GM18870 (cell line): Measurements from ENCODE around the gene PLCB2.

Experiments
- ATAC-seq: cut with Tn5 transposase; IDR thresholded peaks from one replicate; pipeline ENCODE4 v1.9.1; 2021; ENCODE audit warnings: moderate library complexity; ENCODE audit not compliant: unreplicated experiment

Gene PLCB2

DNA sequence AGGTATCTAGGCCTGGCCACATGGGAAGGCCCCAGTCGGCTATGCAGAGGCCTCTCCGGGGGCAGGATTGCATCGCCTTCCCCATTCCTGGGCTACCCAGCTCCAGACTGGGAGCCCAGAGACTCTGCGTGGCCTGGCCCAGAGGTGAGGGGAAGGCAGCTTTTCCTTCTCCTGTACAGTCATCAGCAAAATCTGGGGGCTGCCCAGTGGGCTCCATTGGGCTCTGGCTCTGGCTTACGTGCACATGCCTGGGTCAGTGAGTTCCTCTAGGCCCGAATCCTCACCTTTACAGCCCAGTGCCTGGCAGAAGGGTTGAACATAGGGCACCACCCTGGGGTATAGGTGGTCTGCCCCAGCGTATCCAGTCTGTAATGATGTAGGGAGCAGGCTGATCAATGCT is 20.9 kb downstream of the PLCB2 start:
- ATAC-seq = no peak

DNA sequence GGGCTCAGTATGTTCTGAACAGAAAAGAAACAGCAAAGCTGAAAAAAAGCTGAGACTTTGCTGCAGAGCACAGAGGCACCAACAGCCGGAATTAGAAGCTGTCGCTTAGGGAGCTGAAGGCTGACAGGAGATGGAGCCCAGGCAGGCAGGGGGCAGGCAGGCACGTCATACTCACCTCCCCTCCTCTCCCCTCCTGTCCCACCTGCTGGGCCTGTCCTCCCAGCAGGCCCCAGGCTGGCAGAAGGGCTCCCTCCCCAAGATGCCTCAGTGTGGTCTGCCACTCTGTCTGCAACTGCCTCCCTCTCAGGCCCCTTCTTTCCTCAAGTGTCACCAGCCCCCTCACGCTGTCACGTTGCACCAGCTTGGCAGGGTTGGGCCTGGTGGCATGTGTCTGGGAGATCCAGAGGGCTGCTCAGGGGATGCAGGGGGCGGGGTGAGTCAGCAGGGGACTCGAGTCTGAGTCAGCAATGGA is 21.6 kb downstream of the PLCB2 start:
- no peak for ATAC-seq

DNA sequence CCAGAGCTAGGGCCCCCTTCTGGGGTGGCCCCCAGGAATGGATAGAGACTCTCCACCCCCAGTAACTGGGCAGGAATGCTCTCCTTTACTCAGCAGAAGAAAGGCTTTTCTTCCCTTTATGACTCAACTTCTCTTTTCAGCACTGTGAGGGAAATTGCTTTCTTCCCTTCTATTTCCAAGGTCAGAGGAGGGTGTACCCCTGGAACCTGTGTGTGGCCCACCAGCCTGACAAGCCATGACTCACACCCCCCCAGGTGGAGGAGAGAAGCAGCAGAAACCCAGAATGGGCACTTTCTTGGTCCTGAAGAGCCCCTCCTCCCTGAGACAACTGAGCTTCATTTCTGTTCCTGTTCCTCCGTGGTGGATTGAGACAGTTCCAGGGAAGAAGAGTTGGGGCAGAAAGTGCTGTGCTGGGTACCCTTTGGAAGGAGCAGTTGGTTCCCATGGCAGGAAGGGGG is 22.2 kb downstream of the PLCB2 start:
- ATAC-seq = no peak

DNA sequence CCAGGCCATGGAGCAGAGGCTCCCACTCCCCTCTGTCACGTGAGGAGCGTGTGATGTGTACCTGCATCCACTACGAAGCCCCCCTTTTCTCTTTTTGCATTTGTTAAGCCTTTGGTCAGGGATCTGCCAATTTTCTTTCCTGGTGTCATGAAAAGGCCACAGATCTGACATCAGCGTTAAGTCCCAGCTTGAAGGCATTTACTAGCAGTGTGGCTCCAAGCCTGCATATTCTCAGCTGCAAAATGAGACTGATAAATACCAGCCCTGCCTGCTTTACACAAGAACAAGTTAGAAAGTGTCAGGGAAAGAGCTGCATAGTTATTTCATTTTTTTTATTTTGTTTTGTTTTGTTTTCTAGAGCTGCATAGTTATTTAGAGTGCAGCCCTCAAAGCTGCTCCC is 22.6 kb downstream of the PLCB2 start:
- no peak for ATAC-seq

DNA sequence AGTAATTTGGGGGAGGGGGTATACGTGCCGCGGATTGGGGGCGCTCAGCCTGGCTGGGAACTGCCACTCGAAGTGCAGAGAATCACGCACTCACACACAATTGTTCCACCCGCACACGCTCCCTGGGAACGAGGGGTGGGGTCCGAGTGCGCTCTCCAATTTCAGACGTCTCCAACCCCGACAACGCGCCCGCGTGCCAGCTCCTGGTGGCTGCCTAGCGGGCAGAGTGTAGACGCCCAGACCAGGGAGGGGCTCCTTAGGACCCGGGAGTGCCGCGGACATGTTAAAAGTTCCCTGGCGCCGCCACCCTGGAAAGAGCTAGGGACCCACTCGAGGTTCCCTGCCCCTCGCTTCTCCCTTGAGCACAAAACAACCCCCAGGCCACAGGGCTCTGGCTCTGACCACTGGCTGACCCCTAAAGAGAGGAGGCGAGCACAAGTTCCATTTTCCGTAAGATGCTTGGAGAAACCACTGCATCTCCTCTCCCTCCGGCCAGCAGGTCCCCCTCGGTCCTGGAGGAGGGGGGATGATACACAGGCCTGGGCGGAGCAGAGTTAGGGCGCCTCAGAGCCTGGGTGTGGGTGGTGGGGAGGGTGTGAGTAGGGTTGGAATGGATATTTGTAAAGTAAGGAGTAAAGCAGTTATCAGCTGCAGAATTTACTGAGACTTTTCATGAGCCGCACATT is 24.0 kb downstream of the PLCB2 start:
- no peak for ATAC-seq

DNA sequence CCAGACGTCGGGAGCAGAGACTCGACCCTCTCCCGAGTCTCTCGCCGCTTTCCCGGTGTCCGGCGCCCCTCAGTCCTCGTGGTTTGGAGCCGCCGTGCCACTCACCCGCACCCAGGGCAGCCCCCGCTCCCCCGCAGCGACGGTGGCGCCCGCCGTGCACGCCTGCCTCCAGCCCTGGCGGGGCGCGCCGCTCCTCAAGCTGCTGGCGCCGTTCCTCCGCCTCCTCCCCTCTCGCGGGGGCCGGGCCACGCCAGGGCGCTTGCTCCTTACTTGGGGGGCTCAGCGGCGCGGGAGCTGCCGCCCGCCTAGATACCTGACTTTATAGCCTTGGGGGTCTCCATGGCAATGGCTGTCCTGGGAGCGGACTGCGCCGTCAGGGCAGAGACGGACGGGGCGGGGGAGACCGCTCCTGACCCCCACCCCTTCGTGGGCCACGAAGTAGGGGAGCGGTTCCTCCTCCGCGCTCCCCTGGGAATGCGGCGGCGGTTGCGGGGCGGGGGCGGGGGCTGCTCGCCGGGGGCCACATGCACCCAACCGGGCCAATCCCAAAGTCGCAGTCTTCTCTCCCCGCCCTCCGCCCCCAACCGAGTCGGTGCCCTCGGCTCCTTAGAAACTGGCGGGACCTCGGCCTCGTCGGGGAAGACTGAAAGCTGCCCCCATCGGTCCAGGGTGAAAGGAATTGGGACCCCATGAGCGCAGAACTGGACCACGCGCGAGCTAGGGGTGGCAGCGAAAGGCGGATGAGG is 24.7 kb downstream of the PLCB2 start, which contains the start of gene ANKRD63:
Gene ANKRD63, minus strand, starts transcription at position 196 of the 746 bp plus-strand sequence. CDS start 478 bp downstream, outside the sequence.
- no peak for ATAC-seq

DNA sequence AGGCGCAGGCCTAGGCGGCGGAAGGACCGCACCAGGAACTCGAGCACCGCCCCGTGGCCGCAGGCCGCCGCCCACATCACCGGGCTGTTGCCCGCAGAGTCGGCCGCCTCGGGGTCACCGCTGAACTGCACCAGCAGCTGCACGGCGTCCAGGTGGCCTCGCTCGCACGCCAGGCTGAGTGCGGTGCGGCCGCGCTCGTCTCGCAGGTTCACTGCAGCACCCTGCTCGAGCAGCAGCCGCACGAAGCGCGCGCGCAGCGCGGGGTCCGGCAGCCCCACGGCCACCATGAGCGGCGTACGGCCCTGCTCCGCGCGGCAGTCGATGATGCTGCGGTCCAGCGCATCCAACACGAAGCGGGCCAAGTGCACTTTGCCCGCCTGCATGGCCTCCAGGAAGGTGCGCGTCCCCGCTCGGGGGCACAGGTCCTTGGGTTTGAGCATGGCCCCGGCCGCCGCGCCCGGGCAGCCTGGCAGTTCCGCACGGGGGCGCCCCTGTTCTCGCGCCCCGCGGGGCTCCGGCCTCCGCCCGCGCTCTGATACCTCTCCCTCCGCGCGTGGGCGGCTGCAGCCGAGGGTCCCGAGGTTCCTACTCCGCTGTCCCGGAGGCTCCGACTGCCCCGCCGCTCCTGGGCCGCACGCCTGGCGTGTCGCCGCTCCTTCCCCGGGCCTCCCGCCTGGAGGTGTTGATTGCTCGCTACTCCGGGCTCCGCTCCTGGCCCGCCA is 25.4 kb downstream of the PLCB2 start:
- no peak for ATAC-seq

DNA sequence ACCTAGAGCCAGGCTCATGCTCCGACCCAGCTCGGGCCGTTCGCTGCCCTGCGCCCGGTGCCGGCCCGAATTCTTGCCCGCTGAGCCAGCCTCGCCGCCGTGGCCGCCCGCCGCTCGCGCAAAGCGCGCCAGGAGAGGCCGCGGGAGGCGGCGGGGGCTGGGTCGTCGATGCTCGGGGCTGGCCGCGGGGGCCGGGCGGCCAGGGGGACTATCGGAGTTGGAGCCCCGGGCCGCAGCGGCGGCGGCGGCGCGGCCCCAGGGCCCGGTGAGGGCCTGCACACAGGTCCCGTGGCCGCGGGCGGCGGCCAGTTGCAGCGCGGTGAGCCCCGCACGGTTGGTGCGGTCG is 26.0 kb downstream of the PLCB2 start:
- ATAC-seq = no peak

DNA sequence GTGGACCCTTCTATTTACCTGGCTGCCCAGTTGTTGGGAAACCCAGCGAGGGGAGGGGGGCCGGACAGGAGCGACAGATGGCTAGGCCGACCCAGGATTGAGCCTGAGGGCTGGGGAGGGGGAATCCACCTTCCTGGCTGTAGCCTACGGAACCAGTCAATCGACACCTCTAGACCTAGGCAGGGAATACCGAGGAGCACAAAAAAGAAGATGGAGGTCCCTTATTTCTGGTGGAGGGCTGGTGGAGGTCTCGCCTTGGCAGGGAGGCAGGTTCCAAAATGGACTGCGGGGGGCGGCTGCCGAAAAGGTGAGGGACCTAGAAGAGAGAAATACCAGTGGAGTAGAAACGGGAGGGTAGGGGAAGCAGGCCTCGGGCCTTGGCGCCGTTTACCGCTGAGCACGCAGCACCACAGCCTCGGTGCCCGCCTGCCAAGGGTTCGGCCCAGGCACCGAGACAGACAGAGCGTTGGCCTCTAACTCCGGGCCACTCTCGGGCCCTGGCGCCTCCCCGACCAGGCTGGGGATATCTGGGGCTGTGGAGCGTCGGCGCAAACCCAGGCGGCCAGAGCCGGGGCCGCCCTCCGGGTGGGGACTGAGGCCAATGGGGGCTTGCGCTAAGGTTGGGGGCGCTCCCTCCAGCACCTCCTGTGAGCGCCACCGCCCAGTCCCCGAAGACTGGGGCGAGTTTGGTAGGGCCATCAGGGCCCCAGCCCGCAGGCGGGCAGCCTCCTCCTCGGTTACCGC is 26.5 kb downstream of the PLCB2 start:
- ATAC-seq = no peak

DNA sequence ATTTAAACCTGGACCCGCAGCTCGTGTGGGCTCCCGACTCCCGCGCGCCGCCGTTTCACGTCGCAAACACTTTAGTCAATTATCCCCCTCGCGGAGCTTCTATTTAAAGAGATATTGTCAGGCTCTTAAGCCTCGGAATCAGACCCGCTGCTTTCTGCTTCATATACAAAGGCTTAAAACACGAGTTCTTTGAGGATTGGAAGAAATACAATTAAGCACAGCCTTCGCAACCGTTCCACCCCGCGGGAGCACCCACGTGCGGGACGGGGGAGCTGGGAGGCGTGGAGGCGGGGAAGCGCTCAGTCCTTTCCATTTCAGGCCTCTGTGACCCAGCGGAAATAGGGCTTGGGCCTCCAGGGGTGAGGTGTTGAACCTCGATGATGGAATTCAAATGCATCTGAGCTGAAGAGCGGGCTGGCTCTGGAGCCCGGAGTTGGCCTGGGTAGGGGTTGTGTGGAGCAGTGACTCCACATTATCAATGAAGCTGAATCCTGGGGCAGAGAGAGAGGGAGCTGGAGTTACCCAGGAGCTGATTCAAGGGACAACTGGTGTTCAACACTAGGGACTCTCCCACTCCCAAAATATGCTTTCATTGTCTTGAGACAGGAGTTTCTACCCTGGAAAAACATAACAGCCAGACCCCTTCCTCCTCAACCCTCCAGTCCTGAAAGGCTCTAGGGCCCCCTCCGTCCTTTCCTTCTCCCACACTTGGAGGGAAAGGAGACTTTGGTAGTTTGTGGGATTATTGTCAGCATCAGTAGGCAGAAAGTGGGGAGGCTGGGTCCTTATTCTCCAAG is 27.3 kb downstream of the PLCB2 start:
- no peak for ATAC-seq

DNA sequence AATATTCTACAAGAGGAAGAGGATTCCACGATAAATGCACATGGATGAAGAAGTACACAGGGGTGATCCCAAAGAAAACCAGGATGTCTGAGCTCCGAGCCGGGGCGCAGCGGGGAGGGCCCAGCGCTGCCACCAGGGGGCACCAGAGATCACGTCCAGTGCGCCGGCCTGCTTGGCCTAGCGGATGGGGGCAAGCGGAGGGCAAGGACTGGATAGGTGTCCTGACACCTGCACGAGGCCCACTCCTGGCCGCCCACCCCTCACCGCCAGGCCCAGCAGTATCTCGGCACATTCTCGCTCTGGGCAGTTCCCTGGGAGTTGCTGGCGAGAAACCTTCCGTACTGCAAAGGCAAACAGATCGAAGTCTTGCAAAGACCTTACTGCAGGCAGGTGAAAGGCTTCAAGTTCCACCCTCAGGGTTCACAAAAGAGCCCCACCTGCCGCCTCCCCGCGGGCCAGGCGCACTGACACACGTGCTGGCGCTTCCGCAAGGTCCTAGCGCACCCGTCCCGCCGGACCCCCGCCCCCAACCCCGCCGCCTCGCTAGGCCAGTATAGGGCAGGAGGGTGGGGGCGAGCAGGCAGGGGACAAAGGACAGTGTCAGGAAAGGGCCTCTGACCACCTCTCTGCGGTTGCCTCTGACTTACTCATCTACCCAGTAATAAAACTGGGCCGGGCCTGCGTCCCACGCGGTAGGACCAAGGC is 28.1 kb downstream of the PLCB2 start:
- ATAC-seq = no peak

DNA sequence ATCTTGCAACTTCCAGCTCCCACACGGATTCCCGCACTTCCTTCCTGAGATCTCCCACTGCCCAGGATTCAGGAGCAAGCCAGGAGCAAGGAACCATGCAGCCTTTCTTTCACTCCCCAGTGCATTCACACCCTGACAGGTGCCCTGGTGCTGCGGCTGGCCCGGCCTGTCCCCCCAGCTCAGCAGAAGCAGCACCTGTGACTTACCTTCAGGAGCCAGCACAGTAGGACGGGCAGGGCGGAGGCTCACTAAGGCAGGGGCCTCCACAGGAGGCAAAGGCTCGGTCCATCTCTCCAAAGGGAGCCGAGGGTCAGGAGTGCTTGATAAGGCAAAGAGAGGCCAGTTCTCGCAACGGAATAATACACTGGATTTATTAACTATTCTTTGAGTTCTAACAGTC is 29.7 kb downstream of the PLCB2 start:
- ATAC-seq = no peak

DNA sequence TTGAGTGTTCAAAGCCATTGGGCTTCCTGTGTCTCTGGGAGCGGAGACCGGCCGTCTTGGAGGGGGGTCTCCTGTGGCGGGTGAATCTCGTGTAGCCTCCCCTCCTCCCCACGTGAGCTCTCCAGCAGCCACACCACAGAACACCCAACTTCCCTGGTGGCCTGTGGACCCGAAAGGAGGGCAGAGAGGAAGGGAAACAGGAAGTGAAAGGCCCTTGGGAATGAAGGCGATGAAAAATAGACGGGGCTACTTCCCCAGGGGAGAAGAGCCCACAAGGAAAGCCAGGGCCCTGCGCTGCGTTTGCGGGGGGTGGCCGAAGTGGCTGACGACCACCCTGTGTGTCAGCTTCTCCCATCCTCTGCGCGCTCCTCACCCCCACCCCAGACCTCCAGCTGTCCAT is 30.3 kb downstream of the PLCB2 start:
- no peak for ATAC-seq

DNA sequence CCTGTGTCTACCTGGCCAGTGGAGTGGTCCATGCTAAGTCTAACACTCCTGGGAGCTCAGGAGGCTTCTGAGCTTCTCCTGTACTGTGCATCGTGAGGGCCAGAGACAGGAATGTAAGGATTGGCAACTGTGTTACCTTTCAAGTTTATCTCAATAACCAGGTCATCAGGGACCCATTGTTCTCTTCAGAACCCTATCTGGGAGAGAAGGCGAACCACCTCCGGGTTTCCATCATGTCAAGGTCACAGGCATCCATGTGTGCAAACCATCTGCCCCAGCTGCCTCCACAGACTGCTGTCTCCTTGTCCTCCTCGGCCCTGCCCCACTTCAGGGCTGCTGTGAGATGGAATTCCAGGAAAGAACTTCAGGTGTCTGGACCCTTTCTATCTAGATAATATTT is 30.8 kb downstream of the PLCB2 start:
- no peak for ATAC-seq

DNA sequence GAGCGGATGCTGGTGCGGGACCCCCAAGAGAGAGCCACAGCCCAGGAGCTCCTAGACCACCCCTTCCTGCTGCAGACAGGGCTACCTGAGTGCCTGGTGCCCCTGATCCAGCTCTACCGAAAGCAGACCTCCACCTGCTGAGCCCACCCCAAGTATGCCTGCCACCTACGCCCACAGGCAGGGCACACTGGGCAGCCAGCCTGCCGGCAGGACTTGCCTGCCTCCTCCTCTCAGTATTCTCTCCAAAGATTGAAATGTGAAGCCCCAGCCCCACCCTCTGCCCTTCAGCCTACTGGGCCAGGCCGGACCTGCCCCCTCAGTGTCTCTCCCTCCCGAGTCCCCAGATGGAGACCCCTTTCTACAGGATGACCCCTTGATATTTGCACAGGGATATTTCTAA is 31.8 kb downstream of the PLCB2 start:
- no peak for ATAC-seq

DNA sequence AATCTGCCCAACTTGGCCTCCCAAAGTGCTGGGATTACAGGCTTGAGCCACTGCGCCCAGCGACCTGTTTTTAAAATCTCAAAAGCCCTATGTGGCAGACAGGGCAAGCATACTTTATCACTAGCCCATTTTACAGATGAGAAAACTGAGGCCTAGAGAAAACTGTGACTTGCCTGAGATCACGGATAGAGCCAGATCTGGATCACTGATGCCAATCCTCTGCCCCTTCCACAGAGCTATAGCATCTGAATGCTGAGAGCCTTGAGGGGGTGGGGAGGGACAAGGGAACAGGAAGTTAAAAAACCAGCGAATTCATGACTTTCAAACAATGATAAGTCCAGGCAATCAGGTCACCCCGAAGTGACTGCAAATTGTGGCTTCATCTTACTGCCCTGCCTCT is 32.2 kb downstream of the PLCB2 start:
- ATAC-seq = no peak

DNA sequence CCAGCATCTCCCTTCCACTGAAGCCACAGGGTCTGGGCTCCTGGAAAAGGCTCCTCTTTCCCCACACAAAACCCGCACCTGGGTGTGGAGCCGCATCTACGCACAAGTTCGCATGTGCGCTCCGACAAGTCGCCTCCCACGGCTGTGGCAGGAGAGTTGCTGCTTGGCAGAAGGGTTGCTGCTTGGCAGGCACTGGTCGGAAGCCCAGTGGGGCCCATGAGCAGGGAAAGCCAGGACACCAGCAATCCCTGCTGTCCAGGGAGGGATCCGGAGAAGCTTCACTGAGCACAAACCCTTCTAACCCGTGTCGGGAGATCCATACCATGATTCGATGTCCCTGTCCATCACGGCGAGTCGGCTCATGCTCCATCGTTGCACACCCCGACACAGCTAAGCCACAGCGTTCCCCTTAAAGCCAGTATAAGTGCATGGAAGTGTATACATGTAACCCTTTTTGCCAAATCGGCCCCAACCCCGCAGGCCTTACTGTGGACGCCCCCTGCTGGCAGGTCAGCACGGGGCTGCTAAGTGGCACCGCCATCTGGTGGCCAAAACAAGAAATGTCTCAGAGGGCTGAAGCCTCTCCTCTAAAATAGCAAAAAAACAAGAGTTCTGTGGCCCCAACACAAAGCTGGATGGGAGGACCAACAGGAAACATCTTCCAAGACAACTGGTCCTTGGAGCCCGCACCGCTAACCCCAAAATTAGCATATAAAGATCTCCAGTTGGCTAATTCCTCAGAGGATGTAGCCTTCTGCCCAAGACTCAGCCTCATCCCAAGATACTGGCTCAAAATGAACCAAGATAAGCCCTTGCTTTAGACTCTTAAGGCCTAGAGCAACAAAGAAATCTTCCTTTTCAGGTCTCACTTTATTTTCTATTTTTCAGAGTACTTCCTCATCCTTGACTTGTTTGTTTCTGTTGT is 33.1 kb downstream of the PLCB2 start:
- no peak for ATAC-seq

DNA sequence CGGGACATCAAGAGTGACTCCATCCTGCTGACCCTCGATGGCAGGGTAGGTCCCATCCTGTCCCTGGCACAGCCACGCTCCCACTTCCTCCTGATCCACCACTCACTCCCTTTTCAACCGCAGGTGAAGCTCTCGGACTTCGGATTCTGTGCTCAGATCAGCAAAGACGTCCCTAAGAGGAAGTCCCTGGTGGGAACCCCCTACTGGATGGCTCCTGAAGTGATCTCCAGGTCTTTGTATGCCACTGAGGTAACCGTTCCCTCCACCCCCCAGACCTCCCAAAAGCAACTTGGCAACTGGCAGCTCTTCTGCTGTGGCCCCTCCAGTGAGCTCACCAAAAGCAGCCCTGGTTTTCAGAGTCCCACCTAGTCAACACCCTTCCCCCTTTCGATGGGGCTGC is 34.3 kb downstream of the PLCB2 start:
- no peak for ATAC-seq
